ENCODE results near the gene STRIT1.

DNA sequence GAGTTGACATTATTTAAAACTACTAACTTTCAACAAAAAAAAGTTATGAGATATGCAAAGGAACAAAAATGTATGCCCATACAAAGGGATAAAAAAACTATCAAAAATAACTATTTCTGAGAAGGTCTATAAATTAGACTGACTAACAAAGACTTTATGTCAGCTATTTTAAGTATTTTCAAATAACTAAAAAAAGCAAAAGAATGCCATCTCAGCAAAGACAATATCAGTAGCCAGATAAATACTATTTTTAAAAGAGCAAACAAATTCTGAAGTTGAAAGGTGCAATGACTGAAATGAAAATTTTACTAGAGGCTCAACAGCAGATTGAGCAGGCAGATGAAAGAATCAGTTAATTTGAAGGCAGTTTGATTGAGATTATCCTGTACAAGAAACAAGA lies 3.6 kb upstream of the STRIT1 start:
- TF ChIP-seq POLR2A (IDR thresholded peaks at IDR 0.05; ENCODE audit: low read depth, low read length) (no peak), TAF1 (IDR thresholded peaks at IDR 0.05; ENCODE audit: borderline replicate concordance, low read depth, low read length) (no peak), POLR2AphosphoS5 (IDR thresholded peaks at IDR 0.05; ENCODE audit: low read depth, low read length) (no peak)
